ENCODE results near the gene PADI1. TPM values are rescaled to one million over a fixed set of nuclear protein-coding genes. Genes with fewer than 3 reads are reported as not detected.
"Not testable (repeated sequence)": the region's sequence is repeated elsewhere in the genome, so short reads cannot be mapped to it uniquely, and the experiment has no call there.

The PADI1 gene
- total RNA-seq, 1 donor from 2014 or later: not detected

- H3K36me3 Mint-ChIP-seq: no peaks in the 10 kb centered on the region
- H3K9me3 Mint-ChIP-seq: no peaks in the 10 kb centered on the region
- H3K27me3 Mint-ChIP-seq (ENCODE audit: low read depth): peaks cover 15% of the 10 kb centered on the region
- peak; percentile 85 to 96 for DNase-seq (ENCODE audit: low spot score in 2 of 2, unreplicated experiment in 2 of 2)
- peaks cover 9% of the 10 kb centered on the region for H3K4me1 Mint-ChIP-seq
- H3K27ac Mint-ChIP-seq: no peak overlapping the region
- peak; percentile 98 for TF ChIP-seq CTCF (IDR thresholded peaks at IDR 0.05; ENCODE audit: unreplicated experiment)
- no peak overlapping the region for H3K4me3 Mint-ChIP-seq
These were observed 32.0 kb downstream of the PADI1 start for GRCh38 chr1:17236779-17237560.

- TF ChIP-seq CTCF (IDR thresholded peaks at IDR 0.05; ENCODE audit: unreplicated experiment): no peak
- Mint-ChIP-seq H3K9me3 (no peaks in the 10 kb centered on the region), H3K4me1 (peaks cover 5% of the 10 kb centered on the region), H3K27ac (no peak overlapping the region), H3K27me3 (ENCODE audit: low read depth) (peaks cover 15% of the 10 kb centered on the region), H3K4me3 (no peak overlapping the region), H3K36me3 (no peaks in the 10 kb centered on the region)
- DNase-seq (ENCODE audit: low spot score in 2 of 2, unreplicated experiment in 2 of 2): no peak
These were observed 32.6 kb downstream of the PADI1 start for GRCh38 chr1:17237561-17237903.

- Mint-ChIP-seq H3K4me1 (no peaks in the 10 kb centered on the region), H3K27me3 (ENCODE audit: low read depth) (peaks cover 15% of the 10 kb centered on the region), H3K27ac (no peak overlapping the region), H3K36me3 (no peaks in the 10 kb centered on the region), H3K4me3 (no peak overlapping the region), H3K9me3 (no peaks in the 10 kb centered on the region)
- TF ChIP-seq CTCF (IDR thresholded peaks at IDR 0.05; ENCODE audit: unreplicated experiment): no peak
- DNase-seq (ENCODE audit: low spot score in 2 of 2, unreplicated experiment in 2 of 2): peak in 1 of 2 experiments; percentile 52
These were observed 34.5 kb downstream of the PADI1 start for GRCh38 chr1:17239420-17239819.

GRCh38 chr1:17241011-17241779, 36.3 kb downstream of the PADI1 start:
- H3K4me3 Mint-ChIP-seq; H3K36me3 Mint-ChIP-seq; H3K9me3 Mint-ChIP-seq; DNase-seq (ENCODE audit: low spot score in 2 of 2, unreplicated experiment in 2 of 2); H3K27ac Mint-ChIP-seq: not testable (repeated sequence)
- peaks cover 13% of the 10 kb centered on the region for H3K27me3 Mint-ChIP-seq (ENCODE audit: low read depth)
- H3K4me1 Mint-ChIP-seq: peaks cover 18% of the 10 kb centered on the region

GRCh38 chr1:17241780-17242074, 36.8 kb downstream of the PADI1 start:
- peaks cover 19% of the 10 kb centered on the region for H3K4me1 Mint-ChIP-seq
- DNase-seq (ENCODE audit: low spot score in 2 of 2, unreplicated experiment in 2 of 2); H3K4me3 Mint-ChIP-seq; H3K36me3 Mint-ChIP-seq; H3K9me3 Mint-ChIP-seq; H3K27ac Mint-ChIP-seq: not testable (repeated sequence)
- peaks cover 13% of the 10 kb centered on the region for H3K27me3 Mint-ChIP-seq (ENCODE audit: low read depth)

- Mint-ChIP-seq H3K36me3 (no peaks in the 10 kb centered on the region), H3K9me3 (no peaks in the 10 kb centered on the region), H3K27ac (no peak overlapping the region), H3K4me3 (no peak overlapping the region), H3K4me1 (peaks cover 19% of the 10 kb centered on the region), H3K27me3 (ENCODE audit: low read depth) (peaks cover 13% of the 10 kb centered on the region)
- TF ChIP-seq CTCF (IDR thresholded peaks at IDR 0.05; ENCODE audit: unreplicated experiment): no peak
- DNase-seq (ENCODE audit: low spot score in 2 of 2, unreplicated experiment in 2 of 2): no peak
These were observed 38.3 kb downstream of the PADI1 start for GRCh38 chr1:17243274-17243673.
